COLO829 (cell line): ENCODE results near the gene ANKRD10.

Experiments
- DNase-seq: peaks from one replicate; pipeline ENCODE4 v3.0.0; 2012; ENCODE audit warnings: low spot score

Gene ANKRD10

DNA sequence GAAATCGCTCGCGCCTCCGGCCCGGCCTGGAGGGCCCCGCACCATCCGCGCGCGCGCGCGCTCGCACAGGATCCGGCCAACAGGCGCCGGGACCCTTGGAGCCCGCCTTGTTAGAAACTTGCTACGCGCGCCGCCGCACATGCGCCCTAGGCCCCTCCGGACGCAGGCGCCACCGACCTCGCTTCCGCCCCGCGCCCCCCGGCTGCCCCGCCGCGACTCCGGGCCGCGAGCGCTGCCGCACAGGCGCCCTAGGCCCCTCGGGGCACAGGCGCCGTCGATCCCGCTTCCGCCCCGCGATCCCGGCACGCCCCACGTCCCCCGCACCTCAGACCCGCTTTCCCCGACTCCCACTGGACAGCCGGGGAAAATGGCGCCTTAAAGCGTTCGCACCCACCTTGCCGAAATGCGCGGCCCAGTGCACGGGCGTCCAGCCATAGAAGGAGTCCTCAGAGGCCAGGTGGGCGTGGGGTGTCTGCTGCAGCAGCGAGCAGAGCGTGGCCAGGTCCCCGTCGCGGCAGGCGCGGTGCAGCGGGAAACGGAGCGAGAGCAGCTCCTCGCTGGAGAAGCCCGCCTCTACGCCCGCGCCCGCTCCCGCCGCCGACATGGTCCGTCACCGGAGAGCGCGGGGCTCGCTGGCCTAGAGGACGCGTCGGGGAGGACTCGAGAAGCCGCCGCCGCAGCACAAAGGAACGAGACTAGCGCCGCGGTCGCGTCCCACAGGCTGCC, 375 bp downstream of the ANKRD10 start:
- DNase-seq, result peak; percentile 53

DNA sequence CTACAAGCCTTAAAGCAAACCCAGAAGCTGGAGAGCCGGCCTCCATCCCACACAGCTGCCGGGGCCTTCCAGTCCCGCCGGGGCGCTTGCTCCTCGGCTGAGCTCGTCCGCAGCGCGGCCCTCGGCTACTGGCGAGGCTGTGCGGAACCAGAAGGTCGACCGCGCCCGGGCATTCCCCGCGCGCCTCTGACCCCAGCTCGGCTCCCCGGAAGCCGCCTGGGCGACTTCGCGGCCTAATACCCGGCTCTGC, 863 bp downstream of the ANKRD10 start:
- DNase-seq, result no peak

DNA sequence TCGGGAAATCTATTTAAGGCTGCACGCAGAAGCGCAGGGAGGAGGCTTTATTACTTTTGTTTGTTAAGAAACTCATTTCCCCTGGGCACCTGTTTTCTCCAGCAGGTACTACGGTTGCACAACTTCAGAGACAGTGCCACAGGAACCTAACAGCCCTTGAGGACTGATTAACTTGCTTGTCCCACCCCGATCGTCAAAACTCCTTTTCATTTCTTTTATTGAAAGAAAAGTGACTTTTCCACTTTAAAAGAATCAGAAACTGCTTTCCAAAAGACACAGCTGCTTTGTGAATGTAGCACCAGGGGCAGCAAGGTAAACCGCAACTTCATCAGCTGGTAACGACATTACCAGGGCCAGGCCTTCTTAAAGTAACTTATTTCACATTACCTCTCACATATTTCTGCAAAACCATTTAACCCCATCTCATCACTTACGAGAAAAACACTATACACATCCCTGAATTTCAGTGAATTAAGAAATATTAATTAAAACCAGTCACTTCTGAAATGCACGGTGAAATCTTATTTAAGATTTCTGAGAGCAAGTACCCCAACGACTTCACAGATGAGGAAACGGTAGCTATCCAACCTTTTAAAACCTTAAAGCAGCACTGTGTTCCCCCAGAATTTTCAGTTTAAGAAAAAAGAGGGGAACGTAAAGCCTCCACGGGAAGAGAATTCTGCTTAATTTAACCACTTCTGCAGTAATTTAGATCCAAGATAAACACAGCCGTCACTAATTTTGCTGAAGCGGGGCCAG, 1.4 kb downstream of the ANKRD10 start:
- no peak for DNase-seq

DNA sequence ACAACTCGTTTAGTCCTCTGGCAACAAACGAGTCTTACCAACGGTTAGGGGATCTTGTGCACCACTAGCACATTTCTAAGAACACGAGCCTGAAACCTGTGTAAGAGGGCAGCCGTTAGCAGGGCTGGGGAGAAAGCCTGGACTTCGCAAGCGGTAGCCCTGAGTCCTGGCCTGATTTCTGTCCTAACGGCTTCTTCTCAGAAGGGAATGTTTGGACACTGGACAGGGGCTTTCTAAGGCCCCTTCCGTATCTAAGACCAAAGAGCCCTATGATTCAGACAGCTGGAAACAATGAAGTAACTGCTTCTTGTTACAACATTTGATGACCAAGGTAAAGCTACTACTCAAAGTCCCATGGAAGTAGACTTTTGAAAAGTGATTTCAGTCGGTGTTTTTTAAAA, 2.2 kb downstream of the ANKRD10 start:
- no peak for DNase-seq

DNA sequence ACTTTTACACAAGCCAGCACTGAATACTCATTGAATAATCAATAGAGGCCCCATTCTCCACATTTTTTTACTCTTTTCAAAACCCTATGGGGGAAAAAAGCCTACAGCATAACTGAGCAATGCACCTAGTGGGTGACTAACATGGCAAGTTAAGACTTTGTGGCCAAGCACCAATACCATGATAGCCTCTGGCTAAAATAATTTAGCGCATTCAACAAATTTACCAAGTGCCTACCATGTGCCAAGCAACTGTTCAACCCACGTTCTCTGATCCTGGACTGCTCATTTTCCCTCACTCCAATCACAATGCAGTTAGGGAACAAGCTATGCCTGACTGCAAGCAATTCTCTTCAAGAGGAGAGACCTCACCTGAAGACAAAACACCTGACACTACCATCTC, 3.0 kb downstream of the ANKRD10 start:
- DNase-seq, result no peak

DNA sequence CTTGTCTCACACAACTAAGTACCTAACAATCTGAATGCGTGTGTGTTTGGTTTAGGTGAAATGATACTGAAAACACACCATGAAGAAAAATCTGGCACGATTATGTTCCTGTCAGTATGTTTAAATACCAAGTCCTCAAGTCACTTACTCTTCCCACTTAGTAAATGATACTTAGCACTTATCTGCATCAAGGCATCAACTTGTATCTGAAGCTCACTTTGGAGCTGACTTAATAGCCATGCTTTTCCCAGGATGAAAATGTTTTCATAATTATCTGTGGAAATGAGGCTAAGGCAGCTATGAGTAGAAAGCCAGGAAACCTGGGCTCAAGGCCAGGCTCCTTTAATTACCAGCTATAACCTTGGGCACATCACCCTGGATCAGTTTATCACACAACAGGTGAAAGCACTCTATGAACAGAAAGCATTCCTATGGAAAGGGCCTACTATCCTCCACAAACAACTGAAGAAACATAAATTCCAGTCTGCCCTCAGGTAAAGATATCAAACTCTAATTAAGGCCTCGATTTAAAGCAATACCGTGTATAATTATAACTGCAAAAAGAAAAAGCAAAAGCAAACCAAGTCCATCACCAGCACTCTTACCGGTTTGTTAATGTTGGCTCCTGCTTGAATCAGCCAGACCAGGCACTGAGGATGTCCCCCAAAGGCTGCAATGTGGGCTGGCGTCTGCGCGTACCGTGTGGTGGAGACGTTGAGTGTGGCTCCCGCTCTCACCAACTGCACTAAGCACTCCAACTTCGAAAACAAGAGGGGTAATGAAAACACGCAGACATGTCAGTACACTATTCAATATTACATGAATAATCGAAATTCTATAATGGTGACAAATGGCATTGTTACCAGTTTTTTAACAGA, 4.6 kb downstream of the ANKRD10 start:
- DNase-seq, result no peak

DNA sequence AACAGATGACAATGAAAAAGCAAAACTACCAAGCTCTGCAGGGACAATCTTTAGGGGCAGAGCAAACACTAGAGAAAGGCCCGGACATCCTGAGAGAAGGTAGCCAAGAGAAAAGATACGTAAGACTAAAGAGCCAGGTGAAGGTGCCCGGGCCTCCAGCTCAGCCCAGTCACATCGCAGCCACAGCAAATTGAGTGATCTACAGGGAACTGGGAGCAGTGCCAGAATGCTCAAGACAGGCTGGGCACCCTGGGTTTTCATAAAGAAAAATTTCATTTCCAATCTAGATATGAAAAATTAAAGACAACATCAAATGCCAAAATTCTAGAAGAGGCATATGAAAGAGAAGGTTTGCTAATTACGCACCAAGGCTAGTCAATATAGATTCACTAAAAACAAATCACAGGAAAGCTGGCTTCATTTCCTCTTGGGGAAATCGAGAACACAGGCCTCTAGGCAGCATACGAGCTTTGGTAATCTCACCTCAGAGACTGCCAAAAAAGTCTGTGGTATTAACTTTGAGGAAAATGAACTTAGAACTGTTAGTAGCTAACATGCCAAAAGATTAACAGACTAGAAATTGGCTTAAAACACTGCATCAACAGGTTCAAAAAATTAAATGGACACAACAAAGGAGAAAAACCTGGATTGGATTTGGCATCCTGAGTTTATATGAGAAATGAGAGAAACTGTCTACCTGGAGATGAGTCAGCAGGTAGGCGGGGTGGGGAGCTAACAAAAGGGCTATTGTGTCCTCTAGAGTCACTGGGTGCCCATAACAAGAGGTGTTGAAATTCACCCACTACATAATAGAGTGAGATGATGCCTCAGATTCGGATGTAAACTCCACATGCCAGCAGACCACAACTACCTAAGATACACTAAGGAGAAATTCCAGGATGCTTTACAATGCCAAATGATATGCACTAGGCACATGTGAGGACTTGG, 6.6 kb downstream of the ANKRD10 start:
- no peak for DNase-seq

DNA sequence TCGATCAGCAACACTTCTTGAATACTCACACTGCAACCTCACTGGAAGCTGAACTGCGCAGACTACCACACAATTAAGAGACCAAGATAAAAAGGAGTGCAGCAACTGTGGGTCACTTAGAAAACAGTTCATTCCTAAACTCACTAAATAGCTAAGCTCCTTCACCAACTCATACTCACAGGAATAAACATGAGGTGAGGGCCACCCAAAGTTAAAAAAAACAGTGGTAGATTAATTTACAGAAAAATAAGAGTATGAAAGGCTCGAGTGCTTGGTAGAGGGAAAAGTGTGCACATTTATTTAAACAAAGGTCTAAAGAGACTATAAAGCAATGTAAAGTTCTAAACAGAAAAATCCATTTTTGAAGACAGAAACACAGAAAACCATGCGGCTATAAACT, 7.6 kb downstream of the ANKRD10 start:
- no peak for DNase-seq

DNA sequence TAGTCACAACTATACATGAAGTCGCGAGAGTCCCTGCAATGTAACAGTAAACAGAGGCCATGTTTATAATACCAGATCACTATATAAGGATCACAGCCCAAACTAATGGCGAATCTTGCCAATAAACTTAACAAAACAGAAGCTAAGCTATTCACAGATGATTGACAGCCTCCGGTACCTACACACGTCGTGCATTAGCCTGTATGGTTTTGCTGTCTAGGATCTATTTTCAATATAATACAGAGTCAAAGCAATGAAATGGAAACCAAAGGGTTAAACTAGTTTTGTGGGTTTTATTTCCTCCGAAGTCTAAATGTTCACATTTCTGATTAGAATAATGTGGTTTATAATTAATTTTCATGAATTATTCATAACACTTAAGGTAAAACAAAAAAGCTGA, 10.1 kb downstream of the ANKRD10 start:
- no peak for DNase-seq

DNA sequence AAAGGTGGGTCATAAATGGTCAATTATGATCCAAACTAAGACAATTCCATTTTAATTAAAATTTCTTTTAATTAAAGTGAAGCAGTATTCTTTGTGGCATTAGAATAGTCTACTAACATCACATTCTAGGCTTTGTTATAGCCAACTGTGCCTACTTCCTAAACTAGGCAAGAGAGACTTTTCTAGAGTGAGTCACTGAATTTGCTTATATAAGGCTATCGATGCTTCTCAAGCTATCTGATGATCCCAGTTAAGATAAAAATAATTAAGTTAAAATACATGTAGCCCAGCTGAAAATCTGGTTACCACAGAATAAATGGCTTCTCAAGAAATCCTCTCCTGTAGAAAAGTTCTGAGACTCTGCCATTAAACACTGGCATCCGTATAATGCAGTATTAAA, 12.5 kb downstream of the ANKRD10 start:
- no peak for DNase-seq

DNA sequence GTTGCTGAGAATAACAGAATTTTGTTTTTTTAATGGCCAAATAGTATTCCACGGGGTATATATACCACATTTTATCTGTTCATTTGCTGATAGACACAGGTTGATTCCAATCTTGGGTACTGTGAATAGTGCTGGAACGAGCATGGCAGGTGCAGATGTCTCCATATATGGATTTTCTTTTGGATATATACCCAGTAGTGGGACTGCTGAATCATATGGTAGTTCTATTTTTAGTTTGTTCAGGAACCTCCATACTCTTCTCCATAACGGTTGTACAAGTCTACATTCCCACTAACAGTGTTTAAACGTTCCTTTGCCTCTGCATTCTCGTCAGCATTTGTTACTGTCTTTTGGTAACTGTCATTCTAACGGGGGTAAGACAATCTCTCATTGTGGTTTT, 17.3 kb downstream of the ANKRD10 start:
- DNase-seq, result no peak

DNA sequence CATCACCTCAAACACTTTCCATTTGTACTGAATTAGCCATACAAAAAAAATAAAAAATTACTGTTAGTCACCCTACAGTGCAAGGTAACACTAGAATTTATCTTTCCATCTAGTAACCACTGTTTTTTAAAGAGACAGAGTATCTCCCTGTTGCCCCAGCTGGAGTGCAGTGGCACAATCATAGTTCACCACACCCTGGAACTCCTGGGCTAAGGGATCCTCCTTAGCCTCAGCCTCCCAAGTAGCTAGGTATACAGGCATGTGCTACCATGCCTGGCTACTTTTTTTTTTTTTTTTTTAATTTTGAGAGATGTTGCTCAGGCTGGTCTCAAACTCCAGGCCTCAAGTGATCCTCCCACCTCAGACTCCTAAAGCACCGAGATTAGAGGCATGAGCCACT, 17.9 kb downstream of the ANKRD10 start:
- DNase-seq, result no peak

DNA sequence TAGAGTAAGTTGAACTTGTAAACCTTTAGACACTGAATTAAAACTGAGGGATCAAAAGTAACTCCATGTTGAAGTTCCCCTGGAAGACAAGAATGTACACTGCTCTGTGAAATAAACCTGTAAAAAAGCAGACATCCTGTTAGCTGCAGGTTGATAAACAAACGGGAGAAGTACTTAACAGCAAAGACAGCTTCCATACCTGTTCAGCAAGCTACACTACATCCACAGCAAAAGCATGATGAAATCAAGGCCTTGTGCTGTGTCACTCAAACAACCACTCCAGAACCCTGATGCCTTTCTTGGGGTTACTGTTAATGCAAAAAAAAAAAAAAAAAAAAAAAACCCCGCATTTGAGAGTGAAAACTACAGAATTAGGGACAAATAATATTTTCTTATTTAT, 20.8 kb downstream of the ANKRD10 start:
- DNase-seq, result no peak

DNA sequence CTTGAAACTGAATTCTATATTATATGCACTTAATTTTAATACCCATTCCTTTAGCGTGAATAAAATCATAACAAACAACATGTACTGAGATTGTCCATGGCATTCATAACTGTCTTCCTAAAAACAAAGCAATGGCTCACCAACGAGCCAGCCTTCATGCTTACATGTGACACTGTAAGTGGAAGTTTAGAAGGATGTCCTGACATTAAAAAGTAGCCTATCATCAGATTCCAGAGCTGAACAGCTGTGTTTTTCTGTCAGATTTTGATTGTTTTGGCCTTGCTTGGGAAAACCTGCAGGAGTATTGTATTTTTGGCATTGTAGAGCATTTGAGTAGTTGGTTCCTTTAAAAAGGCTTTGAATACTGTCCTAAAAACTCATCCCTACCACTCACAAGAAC, 21.3 kb downstream of the ANKRD10 start:
- DNase-seq, result no peak

DNA sequence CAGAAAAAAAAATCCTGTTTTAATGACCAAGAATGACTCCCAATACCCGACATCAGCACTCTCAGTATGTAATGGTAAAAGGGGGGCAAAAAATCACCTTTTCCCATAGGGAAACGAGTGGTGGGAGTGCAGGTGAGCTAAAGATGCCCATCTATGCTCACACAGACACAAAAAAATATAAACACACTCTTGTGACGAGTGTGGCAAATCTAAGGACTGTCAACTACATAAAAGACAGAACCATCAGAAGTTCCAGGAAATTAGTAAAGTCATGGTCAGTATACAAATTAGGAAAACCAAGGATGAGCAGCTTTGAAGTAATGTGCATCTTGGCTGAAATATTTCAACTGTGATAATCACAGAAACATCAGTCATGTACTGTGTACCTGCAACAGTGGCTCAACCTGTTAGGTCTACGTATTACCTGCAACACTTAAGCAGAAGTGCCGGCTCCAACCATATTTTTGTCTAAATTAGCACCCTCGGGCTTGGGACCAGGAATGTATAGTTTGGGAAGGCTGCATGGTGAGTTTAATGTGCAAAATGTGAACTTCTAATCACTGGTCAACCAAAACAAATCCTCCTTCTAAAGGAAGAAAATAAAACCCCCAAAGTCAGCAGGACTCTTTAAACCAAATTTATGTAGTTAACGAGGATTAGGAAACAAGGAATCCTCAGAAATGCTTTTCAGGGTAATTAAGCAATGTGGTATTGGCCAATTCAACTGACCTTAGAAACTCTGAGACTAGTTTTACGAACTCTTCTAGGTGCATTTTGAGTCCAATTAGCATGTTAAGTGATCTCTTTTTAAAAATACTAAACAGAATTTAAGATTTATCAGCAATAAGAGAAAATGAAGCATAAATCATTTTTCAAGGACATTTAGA, 24.3 kb downstream of the ANKRD10 start:
- no peak for DNase-seq

DNA sequence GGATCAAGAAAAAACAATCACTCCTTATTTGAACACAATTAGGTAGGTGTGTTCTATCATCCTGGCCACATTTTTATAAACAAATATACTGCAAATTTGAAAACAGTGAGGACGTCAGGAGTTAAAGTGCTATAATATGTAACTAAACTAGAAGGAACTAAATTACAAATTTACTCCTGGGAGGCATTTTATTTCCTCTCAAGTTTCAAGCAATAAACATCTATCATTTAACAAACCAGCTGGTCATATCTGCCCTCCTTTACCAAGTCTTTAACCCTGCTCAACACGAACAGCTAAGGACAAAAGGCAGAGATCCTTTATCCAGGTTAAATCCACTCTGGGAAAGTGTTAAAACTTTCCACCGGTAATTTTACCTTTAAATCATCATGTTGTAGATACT, 26.5 kb downstream of the ANKRD10 start:
- DNase-seq, result no peak

DNA sequence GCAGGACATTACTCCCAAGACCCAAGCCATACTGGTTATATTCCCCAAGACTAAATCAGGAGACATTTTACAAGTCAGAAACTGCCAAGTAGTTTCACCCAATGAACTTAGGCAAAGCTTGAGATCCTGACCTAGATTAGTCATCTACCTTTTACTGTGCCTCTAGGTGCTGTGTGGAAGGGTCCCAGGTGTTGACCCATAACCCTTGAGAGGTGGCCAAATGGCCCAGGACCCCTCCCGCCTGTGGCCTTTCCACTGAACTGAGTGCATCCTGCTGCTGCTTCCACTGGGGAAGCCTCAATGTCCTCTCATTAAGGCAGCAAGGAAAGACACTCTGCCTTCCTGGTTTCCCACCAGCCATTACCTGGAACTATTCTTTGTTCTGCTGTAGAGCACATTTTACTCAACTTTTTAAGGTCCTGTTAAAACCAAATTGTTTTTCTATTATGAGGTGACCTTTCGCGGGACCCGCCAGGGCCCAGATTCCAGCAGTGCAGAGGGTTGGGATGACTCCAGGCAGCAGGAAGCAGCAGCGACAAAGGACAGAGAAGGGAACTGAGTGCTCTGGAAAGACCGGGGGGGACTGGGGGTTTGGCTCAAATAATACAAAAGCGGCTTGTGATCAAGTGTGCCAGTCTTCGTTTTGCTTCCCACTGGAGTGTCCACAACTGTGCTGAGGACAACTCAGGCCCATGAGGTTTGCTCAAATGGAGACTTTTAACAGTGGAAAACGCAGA, 27.1 kb downstream of the ANKRD10 start:
- DNase-seq, result no peak

DNA sequence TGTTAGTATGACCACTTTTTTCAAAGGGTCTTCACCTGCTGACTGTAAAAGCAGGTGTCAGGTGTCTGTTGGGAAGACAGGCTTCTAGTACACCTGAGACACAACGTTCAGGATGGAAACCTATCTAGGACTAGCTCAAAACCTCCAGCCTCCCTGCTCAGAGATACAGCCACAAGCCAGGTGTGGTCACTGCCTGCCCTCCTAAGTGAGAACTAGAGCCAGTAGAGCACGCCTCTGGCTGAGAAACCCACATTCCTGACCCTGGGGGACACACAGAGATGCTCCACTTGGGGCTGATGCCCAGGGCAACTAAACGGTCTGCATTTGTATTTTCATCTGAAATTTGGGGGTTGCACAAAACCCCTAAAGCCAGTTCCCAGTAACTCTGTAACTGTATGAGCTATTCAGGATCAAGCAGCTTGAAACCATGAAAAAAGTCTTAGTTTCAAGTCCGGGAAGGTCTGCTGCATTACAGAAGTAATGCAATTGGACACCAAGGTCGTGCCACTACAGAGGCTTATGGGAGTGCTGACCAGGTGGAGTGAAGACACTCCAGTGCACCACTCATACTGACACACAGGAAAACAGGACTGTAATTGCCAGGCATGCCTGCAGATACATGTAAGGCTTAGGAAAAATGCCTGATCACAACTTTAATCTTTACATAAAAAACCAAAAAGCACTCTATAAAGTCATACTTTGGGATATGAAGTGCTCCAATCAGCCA, 27.8 kb downstream of the ANKRD10 start:
- DNase-seq, result no peak
